HepG2 (cell line): ENCODE measurements around the gene LRRC45. TPM values are rescaled to one million over a fixed set of nuclear protein-coding genes. Genes with fewer than 3 reads are reported as not detected.

ENCODE experiments used
- CCDC6 ChIP-seq: sonication (generic); formaldehyde crosslinking; IDR thresholded peaks from 2 replicates; pipeline ENCODE4 v1.8.1; 2022; ENCODE audit warnings: mild to moderate bottlenecking, missing genetic modification reagents, moderate library complexity
- ERF ChIP-seq: IDR thresholded peaks from 2 replicates; pipeline ENCODE4 v1.6.1; 2018; ENCODE audit warnings: missing biosample characterization, missing genetic modification reagents
- GATAD2A ChIP-seq: IDR thresholded peaks from 2 replicates; pipeline ENCODE4 v1.6.1; 2016
- HOXA9 ChIP-seq: sonication (generic); formaldehyde crosslinking; IDR thresholded peaks from 2 replicates; pipeline ENCODE4 v1.8.1; 2022; ENCODE audit warnings: missing genetic modification reagents, mild to moderate bottlenecking, moderate library complexity, borderline replicate concordance
- PHF20 ChIP-seq: sonication (generic); formaldehyde crosslinking; IDR thresholded peaks from 2 replicates; pipeline ENCODE4 v1.5.0; 2020; ENCODE audit warnings: mild to moderate bottlenecking, missing genetic modification reagents
- SALL2 ChIP-seq: sonication (generic); formaldehyde crosslinking; IDR thresholded peaks from 2 replicates; pipeline ENCODE4 v1.8.1; 2023; ENCODE audit warnings: mild to moderate bottlenecking, missing genetic modification reagents, inconsistent platforms
- ZNF160 ChIP-seq: sonication (generic); formaldehyde crosslinking; IDR thresholded peaks from 2 replicates; pipeline ENCODE4 v1.8.0; 2022; ENCODE audit warnings: mild to moderate bottlenecking, inconsistent platforms, missing genetic modification reagents
- ZNF232 ChIP-seq: sonication (generic); formaldehyde crosslinking; IDR thresholded peaks from 2 replicates; pipeline ENCODE4 v1.4.0; 2020; ENCODE audit warnings: missing genetic modification reagents, borderline replicate concordance
- ZNF672 ChIP-seq: sonication (generic); formaldehyde crosslinking; IDR thresholded peaks from 2 replicates; pipeline ENCODE4 v1.8.1; 2022; ENCODE audit warnings: missing genetic modification reagents
- ZNF75D ChIP-seq: sonication (generic); formaldehyde crosslinking; IDR thresholded peaks from 2 replicates; pipeline ENCODE4 v1.8.1; 2023; ENCODE audit warnings: missing genetic modification reagents, mild to moderate bottlenecking, borderline replicate concordance
- ZNF83 ChIP-seq: sonication (generic); formaldehyde crosslinking; IDR thresholded peaks from 2 replicates; pipeline ENCODE4 v1.4.0; 2020; ENCODE audit warnings: missing genetic modification reagents, mild to moderate bottlenecking, borderline replicate concordance
- ZSCAN22 ChIP-seq: sonication (generic); formaldehyde crosslinking; IDR thresholded peaks from 2 replicates; pipeline ENCODE4 v1.4.0; 2020; ENCODE audit warnings: mild to moderate bottlenecking, missing genetic modification reagents
- polyA plus RNA-seq, 8 experiments: library from polyadenylated mRNA; depleted of rRNA in 3 of 8; stranded (reverse) in 7 of 8; unstranded in 1 of 8; fragments of >200 nt; fragmentation: Illumina TruSeq in 4 of 8; extraction: Trizol in 4 of 8; gene quantifications; 2 replicates each; pipeline versions ENCODE4 v1.2.1 to v1.2.3, GENCODE V29; 2011 to 2016; ENCODE audit warnings: low read depth in 4 of 8, missing spikeins in 1 of 8, mixed read lengths in 1 of 8; ENCODE audit not compliant: insufficient read depth in 1 of 8
- total RNA-seq, 5 experiments: library from RNA; depleted of rRNA; stranded (reverse); fragments of >200 nt; fragmentation: Illumina TruSeq; extraction: Trizol; gene quantifications; 2 replicates each; pipeline ENCODE4 v1.2.3, GENCODE V29; 2016; ENCODE audit warnings: low read depth in 1 of 5
- TF ChIP-seq, protein P1 (sequence below): IDR thresholded peaks from 2 replicates; pipeline ENCODE4 v1.6.1; 2018; ENCODE audit warnings: missing genetic modification reagents, mild to moderate bottlenecking, missing compliant biosample characterization
- TF ChIP-seq, protein P2 (sequence below): sonication (generic); formaldehyde crosslinking; IDR thresholded peaks from 2 replicates; pipeline ENCODE4 v1.4.0; 2020; ENCODE audit warnings: mild to moderate bottlenecking, missing genetic modification reagents
- TF ChIP-seq, protein P3 (sequence below): sonication (generic); formaldehyde crosslinking; conservative IDR thresholded peaks from 2 replicates; pipeline ENCODE4 v1.8.1; 2023; ENCODE audit warnings: missing genetic modification reagents
- TF ChIP-seq, protein P4 (sequence below): sonication (generic); formaldehyde crosslinking; IDR thresholded peaks from 2 replicates; pipeline ENCODE4 v1.4.0; 2020; ENCODE audit warnings: missing genetic modification reagents
- TF ChIP-seq, protein P5 (sequence below): sonication (generic); formaldehyde crosslinking; IDR thresholded peaks from 2 replicates; pipeline ENCODE4 v1.4.0; 2020; ENCODE audit warnings: missing genetic modification reagents
- TF ChIP-seq, protein P6 (sequence below): sonication (generic); formaldehyde crosslinking; IDR thresholded peaks from 2 replicates; pipeline ENCODE4 v1.4.0; 2020; ENCODE audit warnings: mild to moderate bottlenecking, missing genetic modification reagents

Gene LRRC45
- total and polyA plus RNA-seq, 2 of the 13 experiments (the other 11 are each of a cell fraction or from before 2014, with no cell fraction given): 11.6 to 48.1 TPM

DNA sequence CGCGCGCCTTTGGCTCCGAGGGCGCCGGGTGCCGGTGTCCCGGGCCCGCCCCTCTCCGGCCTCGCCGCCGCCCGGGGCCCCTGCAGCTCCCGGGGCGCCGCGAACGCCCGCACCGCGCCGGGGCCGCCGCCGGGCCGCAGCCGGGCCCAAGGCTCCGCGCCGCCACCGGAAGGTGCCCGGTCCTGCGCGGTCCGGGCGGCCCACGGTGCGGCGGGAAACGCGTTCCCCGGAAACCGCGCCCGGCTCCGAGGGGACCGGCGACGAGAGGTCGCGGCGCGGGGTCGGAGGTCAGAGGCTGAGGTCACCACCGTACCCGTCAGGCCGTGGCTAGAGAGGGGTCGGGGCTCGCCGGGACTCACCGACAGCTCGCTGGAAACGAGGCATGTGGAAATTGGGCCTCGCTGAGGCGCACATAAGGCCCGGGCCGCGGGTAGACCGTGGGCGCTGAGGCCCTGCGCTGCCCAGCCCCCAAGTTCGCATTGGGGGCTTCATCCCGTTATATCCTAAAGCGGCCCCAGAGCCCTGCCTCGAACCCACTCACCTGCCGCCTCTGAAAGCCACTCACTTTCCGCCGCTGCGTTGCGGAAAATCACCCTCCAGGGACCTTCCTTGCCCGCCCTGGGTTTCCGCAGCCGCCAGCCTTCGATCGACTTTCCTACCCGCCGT is 42.7 kb downstream of the LRRC45 start, which contains the start of gene DUS1L (continued):
- TF ChIP-seq, protein P1, sequence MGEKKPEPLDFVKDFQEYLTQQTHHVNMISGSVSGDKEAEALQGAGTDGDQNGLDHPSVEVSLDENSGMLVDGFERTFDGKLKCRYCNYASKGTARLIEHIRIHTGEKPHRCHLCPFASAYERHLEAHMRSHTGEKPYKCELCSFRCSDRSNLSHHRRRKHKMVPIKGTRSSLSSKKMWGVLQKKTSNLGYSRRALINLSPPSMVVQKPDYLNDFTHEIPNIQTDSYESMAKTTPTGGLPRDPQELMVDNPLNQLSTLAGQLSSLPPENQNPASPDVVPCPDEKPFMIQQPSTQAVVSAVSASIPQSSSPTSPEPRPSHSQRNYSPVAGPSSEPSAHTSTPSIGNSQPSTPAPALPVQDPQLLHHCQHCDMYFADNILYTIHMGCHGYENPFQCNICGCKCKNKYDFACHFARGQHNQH: peak; percentile 95; the same call in 1 of the 2 replicates
- TF ChIP-seq ZSCAN22 (CRISPR knock-in tag) (no peak), HOXA9 (CRISPR knock-in tag) (no peak; the same call in 1 of the 2 replicates), ERF (CRISPR knock-in tag) (peak; percentile 96), PHF20 (peak; percentile 97), ZNF232 (CRISPR knock-in tag) (no peak), CCDC6 (0 out of 2 replicates have a peak, but pooled peaks have one; percentile 57), ZNF672 (CRISPR knock-in tag) (no peak; the same call in 1 of the 2 replicates), ZNF160 (CRISPR knock-in tag) (peak; percentile 95), ZNF83 (no peak), ZNF75D (CRISPR knock-in tag) (peak; percentile 63; the same call in 1 of the 2 replicates), GATAD2A (CRISPR knock-in tag) (peak; percentile 76; the same call in 1 of the 2 replicates), SALL2 (CRISPR knock-in tag) (peak; percentile 95; the same call in 1 of the 2 replicates)
- TF ChIP-seq, protein P2, sequence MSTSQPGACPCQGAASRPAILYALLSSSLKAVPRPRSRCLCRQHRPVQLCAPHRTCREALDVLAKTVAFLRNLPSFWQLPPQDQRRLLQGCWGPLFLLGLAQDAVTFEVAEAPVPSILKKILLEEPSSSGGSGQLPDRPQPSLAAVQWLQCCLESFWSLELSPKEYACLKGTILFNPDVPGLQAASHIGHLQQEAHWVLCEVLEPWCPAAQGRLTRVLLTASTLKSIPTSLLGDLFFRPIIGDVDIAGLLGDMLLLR (CRISPR knock-in tag): peak; percentile 97
- TF ChIP-seq, protein P3, sequence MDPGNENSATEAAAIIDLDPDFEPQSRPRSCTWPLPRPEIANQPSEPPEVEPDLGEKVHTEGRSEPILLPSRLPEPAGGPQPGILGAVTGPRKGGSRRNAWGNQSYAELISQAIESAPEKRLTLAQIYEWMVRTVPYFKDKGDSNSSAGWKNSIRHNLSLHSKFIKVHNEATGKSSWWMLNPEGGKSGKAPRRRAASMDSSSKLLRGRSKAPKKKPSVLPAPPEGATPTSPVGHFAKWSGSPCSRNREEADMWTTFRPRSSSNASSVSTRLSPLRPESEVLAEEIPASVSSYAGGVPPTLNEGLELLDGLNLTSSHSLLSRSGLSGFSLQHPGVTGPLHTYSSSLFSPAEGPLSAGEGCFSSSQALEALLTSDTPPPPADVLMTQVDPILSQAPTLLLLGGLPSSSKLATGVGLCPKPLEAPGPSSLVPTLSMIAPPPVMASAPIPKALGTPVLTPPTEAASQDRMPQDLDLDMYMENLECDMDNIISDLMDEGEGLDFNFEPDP: 0 out of 2 replicates have a peak, but pooled peaks have one; percentile 90
- TF ChIP-seq, protein P4, sequence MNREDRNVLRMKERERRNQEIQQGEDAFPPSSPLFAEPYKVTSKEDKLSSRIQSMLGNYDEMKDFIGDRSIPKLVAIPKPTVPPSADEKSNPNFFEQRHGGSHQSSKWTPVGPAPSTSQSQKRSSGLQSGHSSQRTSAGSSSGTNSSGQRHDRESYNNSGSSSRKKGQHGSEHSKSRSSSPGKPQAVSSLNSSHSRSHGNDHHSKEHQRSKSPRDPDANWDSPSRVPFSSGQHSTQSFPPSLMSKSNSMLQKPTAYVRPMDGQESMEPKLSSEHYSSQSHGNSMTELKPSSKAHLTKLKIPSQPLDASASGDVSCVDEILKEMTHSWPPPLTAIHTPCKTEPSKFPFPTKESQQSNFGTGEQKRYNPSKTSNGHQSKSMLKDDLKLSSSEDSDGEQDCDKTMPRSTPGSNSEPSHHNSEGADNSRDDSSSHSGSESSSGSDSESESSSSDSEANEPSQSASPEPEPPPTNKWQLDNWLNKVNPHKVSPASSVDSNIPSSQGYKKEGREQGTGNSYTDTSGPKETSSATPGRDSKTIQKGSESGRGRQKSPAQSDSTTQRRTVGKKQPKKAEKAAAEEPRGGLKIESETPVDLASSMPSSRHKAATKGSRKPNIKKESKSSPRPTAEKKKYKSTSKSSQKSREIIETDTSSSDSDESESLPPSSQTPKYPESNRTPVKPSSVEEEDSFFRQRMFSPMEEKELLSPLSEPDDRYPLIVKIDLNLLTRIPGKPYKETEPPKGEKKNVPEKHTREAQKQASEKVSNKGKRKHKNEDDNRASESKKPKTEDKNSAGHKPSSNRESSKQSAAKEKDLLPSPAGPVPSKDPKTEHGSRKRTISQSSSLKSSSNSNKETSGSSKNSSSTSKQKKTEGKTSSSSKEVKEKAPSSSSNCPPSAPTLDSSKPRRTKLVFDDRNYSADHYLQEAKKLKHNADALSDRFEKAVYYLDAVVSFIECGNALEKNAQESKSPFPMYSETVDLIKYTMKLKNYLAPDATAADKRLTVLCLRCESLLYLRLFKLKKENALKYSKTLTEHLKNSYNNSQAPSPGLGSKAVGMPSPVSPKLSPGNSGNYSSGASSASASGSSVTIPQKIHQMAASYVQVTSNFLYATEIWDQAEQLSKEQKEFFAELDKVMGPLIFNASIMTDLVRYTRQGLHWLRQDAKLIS (CRISPR knock-in tag): 0 out of 2 replicates have a peak, but pooled peaks have one; percentile 1
- TF ChIP-seq, protein P5, sequence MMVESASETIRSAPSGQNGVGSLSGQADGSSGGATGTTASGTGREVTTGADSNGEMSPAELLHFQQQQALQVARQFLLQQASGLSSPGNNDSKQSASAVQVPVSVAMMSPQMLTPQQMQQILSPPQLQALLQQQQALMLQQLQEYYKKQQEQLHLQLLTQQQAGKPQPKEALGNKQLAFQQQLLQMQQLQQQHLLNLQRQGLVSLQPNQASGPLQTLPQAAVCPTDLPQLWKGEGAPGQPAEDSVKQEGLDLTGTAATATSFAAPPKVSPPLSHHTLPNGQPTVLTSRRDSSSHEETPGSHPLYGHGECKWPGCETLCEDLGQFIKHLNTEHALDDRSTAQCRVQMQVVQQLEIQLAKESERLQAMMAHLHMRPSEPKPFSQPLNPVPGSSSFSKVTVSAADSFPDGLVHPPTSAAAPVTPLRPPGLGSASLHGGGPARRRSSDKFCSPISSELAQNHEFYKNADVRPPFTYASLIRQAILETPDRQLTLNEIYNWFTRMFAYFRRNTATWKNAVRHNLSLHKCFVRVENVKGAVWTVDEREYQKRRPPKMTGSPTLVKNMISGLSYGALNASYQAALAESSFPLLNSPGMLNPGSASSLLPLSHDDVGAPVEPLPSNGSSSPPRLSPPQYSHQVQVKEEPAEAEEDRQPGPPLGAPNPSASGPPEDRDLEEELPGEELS (CRISPR knock-in tag): no peak
- TF ChIP-seq, protein P6, sequence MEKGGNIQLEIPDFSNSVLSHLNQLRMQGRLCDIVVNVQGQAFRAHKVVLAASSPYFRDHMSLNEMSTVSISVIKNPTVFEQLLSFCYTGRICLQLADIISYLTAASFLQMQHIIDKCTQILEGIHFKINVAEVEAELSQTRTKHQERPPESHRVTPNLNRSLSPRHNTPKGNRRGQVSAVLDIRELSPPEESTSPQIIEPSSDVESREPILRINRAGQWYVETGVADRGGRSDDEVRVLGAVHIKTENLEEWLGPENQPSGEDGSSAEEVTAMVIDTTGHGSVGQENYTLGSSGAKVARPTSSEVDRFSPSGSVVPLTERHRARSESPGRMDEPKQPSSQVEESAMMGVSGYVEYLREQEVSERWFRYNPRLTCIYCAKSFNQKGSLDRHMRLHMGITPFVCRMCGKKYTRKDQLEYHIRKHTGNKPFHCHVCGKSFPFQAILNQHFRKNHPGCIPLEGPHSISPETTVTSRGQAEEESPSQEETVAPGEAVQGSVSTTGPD (CRISPR knock-in tag): no peak
